Prostate gland (tissue), 2 donors: ENCODE results near the gene MLLT10.

Experiments used
- POLR2A ChIP-seq: fragments of 450-650 bp; IDR thresholded peaks from one replicate; pipeline ENCODE4 v1.6.1; 2016; ENCODE audit warnings: antibody characterized with exemption, mild to moderate bottlenecking
- POLR2AphosphoS5 ChIP-seq: sonication (generic); formaldehyde crosslinking; IDR thresholded peaks from one replicate; pipeline ENCODE4 v1.6.1; 2017; ENCODE audit warnings: antibody characterized with exemption
- TF ChIP-seq, protein P1 (sequence below), 4 experiments: fragments of 200-600 bp in 2 of 4; fragments of 450-650 bp in 2 of 4; sonication (generic) in 2 of 4; IDR thresholded peaks; 1 replicate in 3 of 4; 2 replicates in 1 of 4; pipeline ENCODE4 v1.5.1; 2016 to 2019; ENCODE audit warnings: antibody characterized with exemption in 4 of 4, mild to moderate bottlenecking in 2 of 4, moderate library complexity in 2 of 4

DNA sequence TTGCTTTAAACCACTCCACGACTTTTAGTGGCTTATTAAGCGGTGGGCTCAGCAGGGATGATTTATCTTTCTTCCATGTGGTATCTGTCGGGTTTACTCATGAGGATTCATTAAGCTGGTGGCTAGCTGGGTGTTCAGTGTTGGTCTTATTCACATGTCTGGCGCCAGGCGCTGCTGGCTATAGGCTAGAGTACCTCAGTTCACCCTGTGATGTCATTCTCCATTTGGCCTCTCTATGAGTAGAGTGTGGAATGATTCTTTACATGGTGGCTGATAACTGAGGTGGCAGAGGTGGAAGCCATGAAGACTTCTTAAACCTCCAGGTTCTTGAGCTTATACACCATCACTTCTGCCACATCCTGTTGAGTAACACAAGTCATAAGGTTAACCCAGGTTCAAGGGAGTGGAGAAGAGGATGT, 115.4 kb downstream of the MLLT10 start:
- TF ChIP-seq, protein P1, sequence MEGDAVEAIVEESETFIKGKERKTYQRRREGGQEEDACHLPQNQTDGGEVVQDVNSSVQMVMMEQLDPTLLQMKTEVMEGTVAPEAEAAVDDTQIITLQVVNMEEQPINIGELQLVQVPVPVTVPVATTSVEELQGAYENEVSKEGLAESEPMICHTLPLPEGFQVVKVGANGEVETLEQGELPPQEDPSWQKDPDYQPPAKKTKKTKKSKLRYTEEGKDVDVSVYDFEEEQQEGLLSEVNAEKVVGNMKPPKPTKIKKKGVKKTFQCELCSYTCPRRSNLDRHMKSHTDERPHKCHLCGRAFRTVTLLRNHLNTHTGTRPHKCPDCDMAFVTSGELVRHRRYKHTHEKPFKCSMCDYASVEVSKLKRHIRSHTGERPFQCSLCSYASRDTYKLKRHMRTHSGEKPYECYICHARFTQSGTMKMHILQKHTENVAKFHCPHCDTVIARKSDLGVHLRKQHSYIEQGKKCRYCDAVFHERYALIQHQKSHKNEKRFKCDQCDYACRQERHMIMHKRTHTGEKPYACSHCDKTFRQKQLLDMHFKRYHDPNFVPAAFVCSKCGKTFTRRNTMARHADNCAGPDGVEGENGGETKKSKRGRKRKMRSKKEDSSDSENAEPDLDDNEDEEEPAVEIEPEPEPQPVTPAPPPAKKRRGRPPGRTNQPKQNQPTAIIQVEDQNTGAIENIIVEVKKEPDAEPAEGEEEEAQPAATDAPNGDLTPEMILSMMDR (IDR thresholded peaks at IDR 0.05), result no peak
- TF ChIP-seq POLR2A, result no peak
- no peak for TF ChIP-seq POLR2AphosphoS5
